Ovary (tissue), 3 donors: ENCODE measurements around the gene ECI1.

Experiments used
- CTCF ChIP-seq, 3 donors: fragments of 450-650 bp in 2 of 3; fragments of 200-600 bp in 1 of 3; IDR thresholded peaks; one replicate each; pipeline versions ENCODE4 v1.5.1 to v1.8.0; 2016 to 2022; ENCODE audit warnings: antibody characterized with exemption in 3 of 3, mild to moderate bottlenecking in 1 of 3
- EP300 ChIP-seq: sonication (generic); formaldehyde crosslinking; IDR thresholded peaks from one replicate; pipeline ENCODE4 v1.6.1; 2017; ENCODE audit warnings: antibody characterized with exemption
- POLR2A ChIP-seq: fragments of 450-650 bp; IDR thresholded peaks from one replicate; pipeline ENCODE4 v1.6.1; 2017; ENCODE audit warnings: antibody characterized with exemption, mild to moderate bottlenecking, moderate library complexity
- donor health status: DM: no; HTN: no; CAD: no.

GRCh38 chr16:2280461-2280860 is 29.1 kb upstream of the ECI1 start:
- TF ChIP-seq POLR2A (no peak), CTCF (IDR thresholded peaks at IDR 0.05) (no peak), EP300 (no peak)
